Brain microvascular endothelial cell (primary cell): Measurements from ENCODE around the gene ADAMTS17.

Experiments used
- DNase-seq: peaks from one replicate; pipeline ENCODE4 v3.0.0-alpha.2; 2020
- H3K27ac ChIP-seq: fragments of 250-450 bp; sonication (Bioruptor Pico); 2 replicates; pipeline ENCODE4 v1.5.1; 2020; ENCODE audit warnings: mild to moderate bottlenecking, moderate library complexity
- H3K27me3 ChIP-seq: fragments of 250-450 bp; sonication (Bioruptor Pico); replicated peaks from 2 replicates; pipeline ENCODE4 v1.5.1; 2020; ENCODE audit warnings: mild to moderate bottlenecking
- H3K36me3 ChIP-seq: fragments of 250-450 bp; sonication (Bioruptor Pico); replicated peaks from 2 replicates; pipeline ENCODE4 v1.5.1; 2020; ENCODE audit warnings: mild to moderate bottlenecking
- H3K4me3 ChIP-seq: 2 replicates; pipeline ENCODE4 v1.5.1; 2011; ENCODE audit warnings: low read depth, mild to moderate bottlenecking, control low read depth, low read length, moderate library complexity
- in situ Hi-C: cut with HindIII; loops from 2 replicates; pipeline ENCODE4 v1.10.0; 2017; ENCODE audit warnings: low sequenced_read_pairs, low pct_ligation_motif_present
- TF ChIP-seq, protein P1 (sequence below): IDR thresholded peaks from 2 replicates; pipeline ENCODE4 v1.5.1; 2011; ENCODE audit warnings: low read depth, mild to moderate bottlenecking, moderate library complexity, low read length, control low read depth, inconsistent platforms; ENCODE audit errors: missing control alignments

The ADAMTS17 gene

DNA sequence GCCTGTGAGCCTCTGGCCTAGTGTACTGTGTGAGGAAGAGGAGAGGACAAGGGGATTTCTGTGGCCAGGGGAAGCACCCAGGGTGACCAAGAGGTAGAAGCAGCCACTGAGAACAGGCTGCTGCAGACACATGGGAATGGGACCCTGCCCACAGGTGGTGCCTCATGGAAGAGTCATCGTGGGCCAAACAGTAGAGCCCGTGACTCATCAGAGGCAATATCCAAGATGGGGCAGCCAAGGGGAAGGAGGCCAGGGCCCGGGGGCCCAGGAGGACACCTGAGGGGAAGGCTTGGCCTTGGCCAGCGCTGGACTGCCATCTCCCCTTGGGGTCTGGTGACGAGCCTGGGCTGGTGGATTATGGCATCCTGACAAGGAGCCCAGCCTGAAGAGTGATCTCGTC lies 333.5 kb downstream of the ADAMTS17 start:
- TF ChIP-seq, protein P1, sequence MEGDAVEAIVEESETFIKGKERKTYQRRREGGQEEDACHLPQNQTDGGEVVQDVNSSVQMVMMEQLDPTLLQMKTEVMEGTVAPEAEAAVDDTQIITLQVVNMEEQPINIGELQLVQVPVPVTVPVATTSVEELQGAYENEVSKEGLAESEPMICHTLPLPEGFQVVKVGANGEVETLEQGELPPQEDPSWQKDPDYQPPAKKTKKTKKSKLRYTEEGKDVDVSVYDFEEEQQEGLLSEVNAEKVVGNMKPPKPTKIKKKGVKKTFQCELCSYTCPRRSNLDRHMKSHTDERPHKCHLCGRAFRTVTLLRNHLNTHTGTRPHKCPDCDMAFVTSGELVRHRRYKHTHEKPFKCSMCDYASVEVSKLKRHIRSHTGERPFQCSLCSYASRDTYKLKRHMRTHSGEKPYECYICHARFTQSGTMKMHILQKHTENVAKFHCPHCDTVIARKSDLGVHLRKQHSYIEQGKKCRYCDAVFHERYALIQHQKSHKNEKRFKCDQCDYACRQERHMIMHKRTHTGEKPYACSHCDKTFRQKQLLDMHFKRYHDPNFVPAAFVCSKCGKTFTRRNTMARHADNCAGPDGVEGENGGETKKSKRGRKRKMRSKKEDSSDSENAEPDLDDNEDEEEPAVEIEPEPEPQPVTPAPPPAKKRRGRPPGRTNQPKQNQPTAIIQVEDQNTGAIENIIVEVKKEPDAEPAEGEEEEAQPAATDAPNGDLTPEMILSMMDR, result no peak
- H3K36me3 ChIP-seq, result no peaks in the 10 kb centered on the region
- H3K4me3 ChIP-seq, result no peak overlapping the region
- H3K27me3 ChIP-seq, result no peaks in the 10 kb centered on the region
- DNase-seq, result no peak
- in situ Hi-C loops, result no loop called here
- H3K27ac ChIP-seq, result no peak overlapping the region

DNA sequence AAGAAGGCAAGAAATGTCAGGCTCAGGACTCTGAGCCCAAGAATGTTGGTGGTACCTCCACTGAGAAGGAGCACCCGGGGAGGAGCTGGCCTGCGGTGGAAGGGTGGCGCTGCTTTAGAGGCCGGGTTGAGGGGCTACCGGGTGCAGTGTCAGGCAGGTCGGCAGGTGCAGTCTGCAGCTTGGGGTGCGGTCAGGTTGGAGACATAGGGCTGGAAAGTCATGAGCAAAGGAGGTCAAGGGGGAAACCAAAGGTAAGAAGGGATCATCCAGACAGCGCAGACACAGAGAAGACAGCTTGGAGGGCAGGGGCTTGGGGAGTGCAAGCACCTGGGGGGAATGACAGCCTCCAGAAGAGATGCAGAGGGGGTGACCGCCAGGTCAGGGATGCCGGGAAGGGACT lies 334.2 kb downstream of the ADAMTS17 start:
- TF ChIP-seq, protein P1, result no peak
- H3K36me3 ChIP-seq, result no peaks in the 10 kb centered on the region
- H3K27me3 ChIP-seq, result no peaks in the 10 kb centered on the region
- H3K4me3 ChIP-seq, result no peak overlapping the region
- no peak for DNase-seq
- in situ Hi-C loops, result no loop called here
- no peak overlapping the region for H3K27ac ChIP-seq

DNA sequence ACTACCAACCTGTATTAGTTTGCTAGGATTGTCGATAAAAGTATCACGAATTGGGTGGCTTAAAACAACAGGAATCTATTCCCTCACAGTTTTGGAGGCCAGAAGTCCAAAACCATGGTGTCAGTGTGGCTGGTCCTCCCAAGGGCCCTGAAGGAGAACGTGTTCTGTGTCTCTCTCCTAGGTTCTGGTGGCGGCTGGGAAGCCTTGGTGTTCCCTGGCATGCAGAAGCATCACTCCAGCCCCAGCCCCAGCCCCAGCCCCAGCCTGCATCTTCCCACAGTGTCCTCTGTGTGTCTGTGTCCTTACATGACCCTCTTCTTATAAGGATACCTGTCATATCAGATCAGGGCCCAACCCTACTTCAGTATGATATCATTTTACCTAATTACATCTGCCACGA lies 336.1 kb downstream of the ADAMTS17 start:
- Histone ChIP-seq H3K4me3 (no peak overlapping the region), H3K27ac (no peak overlapping the region), H3K36me3 (no peaks in the 10 kb centered on the region), H3K27me3 (no peaks in the 10 kb centered on the region)
- TF ChIP-seq, protein P1, result no peak
- DNase-seq, result no peak
- in situ Hi-C loops, result no loop called here

DNA sequence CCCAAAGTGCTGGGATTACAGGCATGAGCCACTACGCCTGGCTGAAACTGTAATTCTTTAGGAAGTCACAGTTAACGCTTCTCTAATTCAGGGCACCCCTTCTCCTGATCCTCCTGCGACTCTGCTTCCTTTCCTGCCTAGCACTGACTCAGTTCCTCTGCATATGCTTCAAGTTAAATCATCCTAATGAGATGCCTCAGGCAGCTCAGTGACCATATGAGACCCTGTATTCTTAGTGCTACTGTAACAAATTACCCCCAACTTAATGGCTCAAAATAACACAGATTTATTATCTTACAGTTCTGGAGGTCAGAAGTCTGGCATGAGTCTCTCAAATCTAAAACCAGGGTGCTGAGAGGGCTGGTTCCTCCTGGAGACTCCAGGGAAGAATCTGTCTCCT lies 336.8 kb downstream of the ADAMTS17 start:
- Histone ChIP-seq H3K36me3 (no peaks in the 10 kb centered on the region), H3K4me3 (no peak overlapping the region), H3K27ac (no peak overlapping the region), H3K27me3 (no peaks in the 10 kb centered on the region)
- in situ Hi-C loops, result no loop called here
- TF ChIP-seq, protein P1, result no peak
- no peak for DNase-seq

DNA sequence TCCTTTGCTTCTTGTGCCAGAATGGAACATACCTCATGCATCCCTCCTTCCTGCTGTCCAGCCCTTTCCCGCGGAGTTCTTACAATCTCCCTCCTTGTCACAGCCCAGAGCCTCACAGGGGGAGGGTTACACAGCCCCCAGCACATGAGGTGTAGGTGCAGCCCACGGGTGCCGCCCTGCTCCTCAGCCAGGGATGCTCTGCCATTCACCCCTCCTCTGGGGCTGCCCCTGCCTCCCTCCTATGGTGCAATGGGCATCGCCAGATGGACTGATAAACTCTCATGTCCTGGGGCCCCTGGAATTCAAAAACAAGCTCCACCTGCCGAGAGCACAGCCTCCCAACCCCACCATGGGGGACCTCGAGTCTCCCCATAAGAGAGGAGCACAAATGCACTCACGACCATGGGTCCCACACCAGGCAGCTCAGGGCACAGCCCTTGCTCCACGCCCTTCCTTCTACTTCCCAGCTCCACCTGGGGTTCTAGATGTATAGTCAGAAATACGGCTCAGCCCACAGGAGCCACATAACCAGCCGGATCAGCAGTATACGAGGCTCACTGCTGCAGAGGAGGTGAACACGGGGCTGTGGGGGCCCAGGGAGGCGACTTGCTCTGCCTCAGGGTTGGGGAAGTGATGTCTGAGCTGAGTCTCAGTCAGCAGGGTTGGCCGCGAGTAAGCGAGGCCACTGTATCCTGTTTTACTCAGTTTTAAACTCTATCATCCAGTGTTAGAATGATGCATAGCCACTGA lies 338.8 kb downstream of the ADAMTS17 start:
- TF ChIP-seq, protein P1, result no peak
- Histone ChIP-seq H3K27ac (no peak overlapping the region), H3K4me3 (no peak overlapping the region), H3K36me3 (no peaks in the 10 kb centered on the region), H3K27me3 (no peaks in the 10 kb centered on the region)
- in situ Hi-C loops, result no loop called here
- DNase-seq, result no peak

DNA sequence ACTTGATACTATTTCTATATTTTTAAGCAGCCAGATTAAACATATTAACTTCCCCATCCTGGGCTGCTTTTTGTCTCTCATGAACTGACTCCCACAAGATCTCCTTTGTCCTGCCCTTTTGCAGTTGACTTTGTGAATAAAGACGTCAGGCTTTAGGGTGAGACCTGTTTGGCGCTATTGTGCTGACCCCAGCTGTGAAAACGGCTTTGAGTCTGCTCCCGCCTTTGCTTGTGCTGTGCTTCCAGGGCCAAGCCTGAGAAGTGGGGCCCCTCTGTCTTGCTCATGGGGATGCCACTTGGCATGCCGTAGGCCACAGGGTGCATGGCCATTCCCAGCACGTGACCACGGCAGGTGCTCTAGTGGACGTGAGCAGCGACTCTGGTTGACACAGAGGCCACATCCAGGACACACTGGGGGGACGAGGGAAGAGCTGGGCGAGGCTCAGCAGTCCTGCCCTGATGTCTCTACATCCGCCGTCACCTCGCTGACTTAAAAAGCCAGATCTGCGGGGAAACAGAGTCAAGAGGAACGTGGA lies 339.6 kb downstream of the ADAMTS17 start:
- in situ Hi-C loops, result no loop called here
- no peaks in the 10 kb centered on the region for H3K27me3 ChIP-seq
- no peak overlapping the region for H3K27ac ChIP-seq
- TF ChIP-seq, protein P1, result no peak
- H3K36me3 ChIP-seq, result no peaks in the 10 kb centered on the region
- no peak for DNase-seq
- H3K4me3 ChIP-seq, result no peak overlapping the region
